NCI-H82 treated with DMSO at 0.1 percent for 48 hours (cell line): ENCODE measurements around the gene CTSW.

Source experiments
- DNase-seq: peaks from one replicate; lab custom pipeline; 2025; ENCODE audit not compliant: unreplicated experiment; lab: John Stamatoyannopoulos, UW

Gene CTSW

DNA sequence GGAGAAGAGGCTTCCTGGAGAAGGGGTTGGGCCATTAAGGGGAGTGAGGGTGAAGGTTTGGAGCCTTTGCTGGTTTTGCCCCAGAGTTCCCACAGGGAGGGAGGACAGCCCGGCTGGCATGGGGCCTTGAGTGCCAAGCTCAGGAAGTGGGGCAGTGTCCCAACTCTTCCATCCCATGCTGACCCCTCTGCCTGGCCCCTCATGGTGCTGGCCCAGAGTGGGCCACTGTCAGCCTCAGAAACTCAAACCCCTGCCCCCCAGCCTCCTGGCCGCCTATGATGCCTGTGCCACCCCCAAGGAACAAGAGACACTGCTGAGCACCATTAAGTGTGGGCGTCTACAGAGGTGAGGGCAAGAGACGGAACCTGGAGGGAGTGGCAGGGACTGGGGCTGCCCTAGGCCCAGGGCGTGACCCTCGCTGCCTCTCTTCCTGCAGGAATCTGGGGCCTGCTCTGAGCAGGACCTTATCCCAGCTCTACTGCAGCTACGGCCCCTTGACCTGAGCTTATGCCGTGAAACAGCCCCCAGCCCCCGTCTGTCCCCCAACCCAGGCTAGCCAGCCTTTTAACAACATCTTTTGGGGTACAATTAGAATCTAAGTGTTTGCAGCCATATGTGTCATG lies 14.0 kb upstream of the CTSW start:
- no peak for DNase-seq

DNA sequence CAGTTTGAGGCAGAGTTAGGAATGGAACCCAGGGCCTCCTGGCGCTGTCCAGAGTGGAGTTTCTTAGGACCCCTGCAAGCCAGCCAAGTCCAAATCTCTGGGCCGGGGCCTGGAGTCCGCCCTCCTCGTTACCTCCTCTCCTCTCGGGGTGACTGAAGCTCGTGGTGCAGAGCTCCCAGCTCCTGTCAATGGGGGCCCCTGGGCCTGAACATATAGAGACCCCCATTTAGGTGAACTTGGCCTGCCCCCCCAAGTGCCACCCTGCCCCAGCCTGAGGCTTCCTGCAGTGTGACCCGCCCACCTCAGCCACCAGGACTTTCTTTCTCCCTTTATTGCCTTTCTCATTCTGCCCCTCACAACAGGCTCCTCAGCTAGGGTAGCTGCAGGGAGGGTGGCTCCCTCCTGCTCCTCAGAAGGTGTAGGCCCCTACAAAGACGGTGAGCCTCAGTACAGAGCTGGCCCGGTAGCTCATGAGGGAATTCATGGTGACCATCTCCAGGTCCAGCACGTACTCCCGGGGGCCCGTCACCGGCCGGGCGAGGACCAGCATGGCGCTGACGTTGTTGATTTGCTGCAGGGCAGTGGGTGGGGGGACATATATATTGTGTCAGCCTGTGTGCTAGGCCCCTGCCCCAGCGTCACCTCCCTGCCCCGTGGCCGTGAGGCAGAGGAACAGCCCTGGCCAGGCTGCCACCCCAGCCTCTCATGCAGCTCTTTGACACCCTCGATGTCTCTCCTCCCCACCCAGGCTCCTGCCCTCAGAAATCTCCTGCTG lies 12.9 kb upstream of the CTSW start:
- no peak for DNase-seq

DNA sequence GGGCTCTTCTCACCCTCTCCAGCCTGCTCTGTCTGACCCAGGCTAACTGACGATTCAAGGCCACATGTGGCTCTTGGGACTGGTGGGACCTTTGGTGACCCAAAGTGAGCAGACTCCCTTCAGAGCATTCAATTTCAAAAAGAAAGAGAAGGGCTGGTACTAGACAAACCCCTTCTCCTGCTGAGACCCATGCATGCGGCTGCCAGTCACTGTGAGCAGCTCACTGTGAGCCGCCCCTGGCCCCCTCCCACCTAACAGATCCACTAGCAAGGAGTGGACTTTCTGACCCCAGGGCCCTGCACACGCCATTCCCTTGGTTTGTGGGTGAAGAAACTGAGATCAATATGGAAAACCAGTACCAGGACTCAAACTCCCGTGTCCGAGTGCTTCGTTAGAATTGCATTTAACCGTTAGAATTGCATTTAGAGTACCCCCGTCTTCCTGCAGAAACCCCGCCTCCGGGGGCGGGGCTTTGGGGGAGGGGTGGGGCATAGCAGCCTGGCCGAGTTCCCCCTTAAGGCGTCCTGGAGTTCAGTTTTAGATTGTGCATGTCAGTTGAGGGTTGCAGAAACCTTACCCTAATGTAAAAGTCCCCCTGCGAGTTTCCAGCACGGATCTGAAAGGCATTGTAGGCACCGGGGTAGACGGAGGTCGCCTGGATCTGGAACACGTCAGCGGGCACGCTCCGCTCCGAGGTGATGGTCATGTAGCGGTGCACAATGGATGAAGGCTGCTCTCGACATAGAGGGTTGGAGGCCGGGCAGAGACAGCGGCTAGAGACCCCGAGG lies 12.2 kb upstream of the CTSW start:
- DNase-seq: no peak

DNA sequence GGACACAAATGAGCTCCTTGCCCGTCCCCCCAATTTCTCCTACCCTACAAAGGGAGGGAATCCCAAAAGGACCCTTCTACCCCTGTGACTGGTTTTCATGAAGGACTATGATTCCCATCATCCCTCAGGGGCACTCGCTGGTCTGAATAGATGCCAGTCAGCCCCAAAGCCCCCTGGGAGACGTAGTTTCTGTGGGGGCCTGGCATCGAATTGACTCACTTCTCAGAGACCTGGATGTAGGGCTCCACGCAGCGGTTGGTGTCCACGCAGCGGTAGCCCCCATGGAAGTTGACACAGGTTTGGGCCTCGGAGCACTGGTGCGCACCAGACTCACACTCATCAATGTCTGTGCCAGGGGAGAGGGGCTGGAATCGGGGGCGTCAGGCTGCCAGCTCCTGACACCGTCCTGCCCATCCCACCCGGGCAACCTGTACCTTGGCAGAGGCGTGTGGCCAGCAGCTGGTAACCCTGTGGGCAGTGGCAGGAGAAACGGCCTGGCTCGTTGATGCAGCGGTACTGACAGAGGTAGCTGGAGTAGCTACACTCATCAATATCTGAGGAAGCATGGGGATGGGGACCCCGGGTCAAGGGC lies 11.5 kb upstream of the CTSW start:
- DNase-seq: no peak

DNA sequence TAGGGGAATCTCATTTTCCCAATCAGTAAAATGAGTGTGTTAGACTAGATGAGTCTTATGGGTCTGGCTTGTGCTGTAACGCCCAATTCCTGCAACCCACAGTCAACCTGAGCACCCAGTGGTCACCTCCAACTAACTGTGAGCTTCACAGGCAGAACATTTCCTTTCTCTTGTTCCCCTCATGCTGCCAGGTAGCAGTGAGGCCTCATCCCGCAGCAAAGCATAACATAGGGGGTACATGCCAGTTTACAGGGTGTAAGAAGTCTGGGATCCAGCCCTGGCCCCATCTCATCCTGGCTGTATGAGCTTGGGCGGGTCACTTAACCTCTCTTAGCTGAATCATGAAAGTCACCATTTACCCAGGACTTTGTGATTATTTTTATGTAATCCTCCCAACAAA lies 10.7 kb upstream of the CTSW start:
- DNase-seq: no peak

DNA sequence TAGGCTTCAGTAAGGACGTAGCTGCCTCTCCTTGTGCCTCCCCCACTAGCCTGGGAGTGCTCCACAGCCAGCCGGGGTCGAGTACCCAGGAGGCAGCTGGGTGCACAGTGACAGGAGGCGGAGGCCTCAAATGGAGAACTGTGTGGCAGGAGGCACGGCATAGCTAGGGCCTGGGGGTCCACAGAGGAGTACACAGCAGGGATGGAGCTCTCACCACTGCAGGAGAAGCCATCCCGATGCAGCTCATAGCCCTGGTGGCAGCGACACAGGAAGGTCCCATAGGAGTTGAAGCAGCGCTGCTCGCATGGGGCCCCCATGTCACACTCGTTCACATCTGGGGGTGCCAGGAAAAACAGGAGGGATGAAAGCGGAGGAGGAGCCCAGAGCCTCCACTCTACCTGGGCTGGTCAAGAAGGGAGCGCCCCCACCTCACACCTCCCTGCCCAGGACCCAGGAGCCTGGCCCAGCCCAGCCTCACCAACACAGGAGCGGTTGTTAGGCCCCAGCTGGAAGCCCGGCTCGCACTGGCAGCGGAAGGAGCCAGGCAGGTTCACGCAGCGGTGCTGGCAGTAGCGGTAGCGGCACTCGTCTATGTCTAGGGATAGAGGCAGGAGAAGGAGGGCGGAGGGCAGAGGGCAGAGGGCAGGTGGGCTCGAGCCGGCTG lies 9.9 kb upstream of the CTSW start:
- no peak for DNase-seq

DNA sequence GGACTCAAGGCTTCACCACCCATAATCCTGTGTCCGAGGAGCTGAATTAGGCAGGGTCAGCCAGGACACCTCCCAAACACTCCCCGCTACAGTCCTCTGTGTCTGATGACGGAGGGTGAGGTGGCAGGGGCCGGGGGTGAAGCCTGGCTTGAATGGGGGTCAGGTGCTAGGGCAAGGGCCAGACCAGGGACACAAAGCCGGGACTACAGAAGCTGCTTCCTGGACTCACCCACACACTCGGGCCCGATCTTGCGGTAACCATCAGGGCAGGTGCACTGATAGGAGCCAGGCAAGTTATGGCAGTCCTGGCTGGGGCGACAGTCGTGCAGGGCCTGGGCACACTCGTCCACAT lies 9.4 kb upstream of the CTSW start:
- DNase-seq: no peak

DNA sequence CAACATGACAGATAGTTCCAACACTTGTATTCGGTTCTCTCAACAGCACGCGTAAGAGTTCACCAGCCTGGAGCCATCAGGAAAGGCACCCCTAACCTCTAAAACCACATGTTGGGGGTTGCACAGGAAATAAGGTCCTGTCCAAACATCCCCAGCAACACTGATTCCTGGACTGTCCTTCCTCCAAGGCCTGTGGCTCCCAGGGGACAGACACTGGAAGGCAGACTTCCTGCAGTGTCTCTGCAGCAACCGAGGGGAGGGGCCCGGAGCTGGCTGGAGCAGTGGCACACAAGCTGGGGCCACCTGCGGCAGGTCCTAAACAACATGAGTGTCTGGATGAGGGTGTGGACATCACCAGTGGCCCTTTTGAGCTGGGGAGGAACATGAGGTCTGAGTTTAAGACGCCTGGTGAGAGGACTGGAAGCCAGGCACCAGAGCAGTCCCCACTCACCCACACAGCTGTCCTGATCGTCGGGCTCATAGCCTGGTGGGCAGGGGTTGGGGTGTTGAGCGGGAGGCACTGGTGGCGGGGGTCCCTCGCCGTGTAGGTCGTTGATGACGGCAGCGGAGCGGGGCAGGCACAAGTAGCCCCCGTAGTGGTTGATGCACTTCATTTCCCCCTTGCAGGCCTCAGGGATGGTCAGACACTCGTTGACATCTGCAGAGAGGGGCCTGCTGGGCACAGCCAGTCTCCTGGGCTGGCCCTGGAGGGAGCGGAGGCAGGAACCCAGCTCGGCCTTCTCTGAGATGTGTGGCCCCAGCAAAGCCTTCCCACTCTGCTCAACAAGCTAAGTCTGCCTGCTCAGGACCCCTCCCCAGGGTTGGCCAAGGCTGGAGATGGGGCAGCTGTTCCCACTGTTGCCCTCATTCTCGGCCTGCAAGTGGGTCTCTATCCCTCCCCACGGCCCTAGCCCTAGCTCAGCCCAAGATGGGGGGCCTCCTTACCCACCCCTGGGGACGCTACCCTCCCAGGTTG lies 8.6 kb upstream of the CTSW start:
- DNase-seq: no peak

DNA sequence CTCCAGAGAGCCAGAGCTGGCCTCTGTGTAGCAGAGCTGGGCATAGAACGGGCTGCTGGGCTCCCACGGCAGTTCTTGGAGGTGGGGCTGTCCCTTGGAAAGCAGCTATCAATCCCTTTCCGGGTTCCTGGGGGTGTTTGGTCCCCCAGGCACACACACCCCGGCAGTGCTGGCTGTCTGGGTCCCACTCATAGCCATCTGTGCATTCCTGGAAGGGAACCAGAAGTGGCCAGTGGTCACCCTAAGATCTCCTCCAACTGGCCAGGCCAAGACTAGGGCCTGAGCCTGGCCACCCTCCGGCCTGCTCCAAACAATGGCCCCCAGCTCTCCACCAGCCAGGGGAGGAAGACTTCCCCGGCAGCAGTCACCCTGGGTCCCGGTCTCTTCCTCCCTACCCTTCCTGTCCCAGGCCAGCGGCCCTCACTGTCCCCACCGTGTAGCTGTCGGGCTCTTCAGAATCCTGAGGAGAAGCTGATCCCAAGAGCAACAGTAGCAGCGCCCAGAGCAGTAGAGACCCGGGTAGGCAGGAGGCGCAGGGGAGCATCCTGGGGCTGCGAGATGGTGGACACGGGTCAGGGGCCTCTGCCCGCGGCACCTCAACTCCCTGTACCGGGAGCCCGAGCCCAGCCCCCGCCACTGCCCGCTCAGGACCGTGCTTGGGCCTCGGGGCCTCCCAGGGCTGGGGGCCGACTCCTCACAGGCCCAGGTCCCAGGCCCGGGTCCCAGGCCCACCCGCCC lies 7.7 kb upstream of the CTSW start:
- no peak for DNase-seq

DNA sequence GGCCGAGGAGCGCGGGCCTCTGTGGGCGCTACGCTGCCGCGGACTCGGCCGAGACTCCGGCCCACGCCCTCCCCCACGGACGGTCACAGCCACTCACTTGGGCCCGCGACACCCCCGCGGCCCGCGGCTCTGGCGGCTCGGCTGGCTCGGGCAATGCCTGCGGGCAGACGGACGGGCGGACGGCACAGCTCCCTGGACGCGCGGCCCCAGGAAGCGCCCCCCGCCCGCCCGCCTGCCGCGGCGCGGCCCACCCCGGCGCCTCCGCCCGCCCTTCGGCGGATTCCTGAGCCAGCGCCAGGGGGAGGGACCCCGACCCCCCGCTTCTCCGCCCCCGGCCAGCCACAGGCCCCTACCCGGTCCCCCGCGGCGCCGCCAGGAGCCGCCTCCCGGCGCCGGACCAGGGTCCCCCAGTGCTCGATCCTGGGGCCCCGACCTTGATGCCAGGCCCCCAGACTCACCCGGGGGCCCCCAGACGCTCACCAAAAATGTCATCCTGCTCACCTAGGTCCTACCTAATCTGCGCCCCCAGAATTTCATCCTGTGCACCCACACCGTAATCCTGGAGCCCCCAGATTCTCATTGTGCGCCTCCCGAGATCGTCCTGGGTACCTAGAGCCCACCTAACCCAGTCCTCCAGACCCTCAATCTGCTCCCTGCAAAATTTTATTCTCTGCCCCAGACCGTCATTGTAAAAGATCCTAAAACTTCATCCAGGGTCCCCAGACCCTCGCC lies 6.9 kb upstream of the CTSW start, which contains the start of gene EFEMP2:
TSS of gene EFEMP2 (minus strand) at position 215 of the 732 bp plus-strand sequence. CDS start 446 bp downstream, outside the sequence.
- no peak for DNase-seq

DNA sequence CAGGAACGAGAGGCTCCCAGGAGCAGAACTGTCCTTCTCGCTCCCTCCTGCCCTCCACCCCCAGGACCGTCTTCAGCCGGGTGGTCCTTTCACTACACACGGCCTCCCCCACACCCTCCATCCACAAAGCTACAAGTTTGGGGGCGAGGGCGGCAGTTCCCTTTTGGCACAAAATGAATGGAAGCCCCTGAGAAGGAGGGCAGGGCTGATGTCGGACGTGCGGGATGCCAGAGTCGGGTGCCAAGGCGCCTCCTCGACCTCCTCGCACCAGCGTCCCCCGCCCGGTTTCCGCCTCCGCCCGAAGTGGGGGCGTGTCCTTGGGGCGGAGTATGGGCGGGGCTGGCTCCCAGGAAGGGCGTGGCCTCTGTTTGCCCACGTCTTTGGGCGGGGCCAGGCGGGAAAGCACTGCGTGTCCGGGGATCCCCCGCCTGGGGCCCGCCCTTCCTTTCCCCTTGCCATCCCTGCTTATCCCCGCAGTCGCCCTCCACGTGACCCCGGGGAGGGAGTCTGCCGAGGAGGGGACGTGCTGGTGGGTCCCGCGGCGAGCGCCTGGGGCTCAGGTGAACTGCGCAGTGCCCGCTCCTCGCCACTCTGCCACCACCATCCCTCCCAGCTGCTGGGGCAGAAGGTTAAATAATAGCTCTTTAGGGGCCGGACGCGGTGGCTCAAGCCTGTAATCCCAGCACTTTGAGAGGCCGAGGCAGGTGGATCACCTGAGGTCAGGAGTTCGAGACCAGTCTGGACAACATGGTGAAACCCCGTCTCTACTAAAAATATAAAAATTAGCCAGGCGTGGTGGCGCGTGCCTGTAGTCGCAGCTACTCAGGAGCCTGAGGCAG lies 6.1 kb upstream of the CTSW start:
- DNase-seq: peak; percentile 79

DNA sequence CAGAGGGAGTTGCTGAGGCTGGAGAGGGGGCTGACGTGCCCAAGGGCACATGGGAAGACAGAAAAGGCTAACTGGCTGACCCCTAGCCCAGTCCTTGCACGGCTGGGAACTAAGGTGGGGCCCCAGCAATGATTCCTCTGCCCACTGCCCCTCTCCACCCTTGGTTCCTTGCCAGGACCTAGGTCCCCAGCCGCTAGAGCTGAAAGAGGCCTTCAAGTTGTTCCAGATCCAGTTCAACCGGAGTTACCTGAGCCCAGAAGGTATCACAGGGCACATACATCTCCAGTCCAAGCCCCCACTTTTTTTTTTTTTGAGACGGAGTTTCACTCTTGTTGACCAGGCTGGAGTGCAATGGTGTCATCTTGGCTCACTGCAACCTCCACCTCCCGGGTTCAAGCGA lies 390 bp downstream of the CTSW start:
- no peak for DNase-seq

DNA sequence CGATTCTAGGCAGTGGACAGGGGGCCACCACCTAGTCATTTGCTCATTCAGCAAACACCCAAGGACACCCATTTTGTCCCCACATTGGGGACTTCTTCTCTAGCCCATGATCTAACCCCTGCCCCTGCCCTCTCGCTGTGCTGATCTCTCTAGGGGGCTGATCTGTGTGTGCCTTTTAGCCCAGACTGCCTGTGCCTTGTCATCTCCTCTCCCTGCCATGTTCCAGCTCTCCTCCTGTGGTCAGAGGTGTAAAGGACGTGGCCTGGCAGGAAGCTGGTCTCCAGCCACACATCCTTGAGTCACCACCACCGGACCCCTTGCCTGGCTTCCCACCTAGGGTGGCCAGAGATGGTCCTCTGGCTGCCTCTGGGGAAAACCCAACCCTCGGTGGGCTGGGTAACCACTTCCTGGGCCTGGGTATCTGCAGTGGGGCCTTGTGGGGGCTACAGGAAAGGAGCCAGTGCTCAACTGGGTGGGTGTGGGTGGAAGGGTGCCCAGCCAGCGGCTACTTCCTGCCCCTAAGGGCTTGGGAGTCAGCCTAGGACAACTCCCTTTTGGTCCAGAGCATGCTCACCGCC lies 1.3 kb downstream of the CTSW start:
- no peak for DNase-seq

DNA sequence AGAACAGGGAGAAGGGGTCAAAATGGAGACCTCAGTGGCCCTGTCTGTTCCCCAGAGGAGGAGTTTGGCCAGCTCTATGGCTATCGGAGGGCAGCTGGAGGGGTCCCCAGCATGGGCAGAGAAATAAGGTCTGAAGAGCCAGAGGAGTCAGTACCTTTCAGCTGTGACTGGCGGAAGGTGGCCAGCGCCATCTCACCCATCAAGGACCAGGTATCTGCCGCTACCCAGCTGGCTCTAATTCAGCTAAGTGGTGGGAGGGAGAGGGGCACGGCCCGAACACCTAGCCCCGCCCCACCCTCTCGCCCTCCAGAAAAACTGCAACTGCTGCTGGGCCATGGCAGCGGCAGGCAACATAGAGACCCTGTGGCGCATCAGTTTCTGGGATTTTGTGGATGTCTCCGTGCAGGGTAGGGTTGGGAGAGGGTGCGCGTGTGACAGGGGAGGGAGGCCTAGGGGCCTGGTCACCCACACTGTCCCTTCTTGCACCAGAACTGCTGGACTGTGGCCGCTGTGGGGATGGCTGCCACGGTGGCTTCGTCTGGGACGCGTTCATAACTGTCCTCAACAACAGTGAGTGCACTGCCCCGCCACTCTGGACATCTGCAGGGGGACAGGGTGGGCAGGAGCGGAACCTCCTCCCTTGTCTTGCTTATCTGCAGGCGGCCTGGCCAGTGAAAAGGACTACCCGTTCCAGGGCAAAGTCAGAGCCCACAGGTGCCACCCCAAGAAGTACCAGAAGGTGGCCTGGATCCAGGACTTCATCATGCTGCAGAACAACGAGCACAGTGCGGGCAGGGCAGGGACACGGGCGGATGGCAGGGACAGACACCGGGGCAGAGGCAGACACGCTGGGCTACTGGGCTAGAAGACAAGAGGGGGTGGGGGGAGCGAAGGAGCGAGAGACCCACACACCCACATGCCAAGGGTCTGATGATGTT lies 2.8 kb downstream of the CTSW start:
- DNase-seq: no peak

DNA sequence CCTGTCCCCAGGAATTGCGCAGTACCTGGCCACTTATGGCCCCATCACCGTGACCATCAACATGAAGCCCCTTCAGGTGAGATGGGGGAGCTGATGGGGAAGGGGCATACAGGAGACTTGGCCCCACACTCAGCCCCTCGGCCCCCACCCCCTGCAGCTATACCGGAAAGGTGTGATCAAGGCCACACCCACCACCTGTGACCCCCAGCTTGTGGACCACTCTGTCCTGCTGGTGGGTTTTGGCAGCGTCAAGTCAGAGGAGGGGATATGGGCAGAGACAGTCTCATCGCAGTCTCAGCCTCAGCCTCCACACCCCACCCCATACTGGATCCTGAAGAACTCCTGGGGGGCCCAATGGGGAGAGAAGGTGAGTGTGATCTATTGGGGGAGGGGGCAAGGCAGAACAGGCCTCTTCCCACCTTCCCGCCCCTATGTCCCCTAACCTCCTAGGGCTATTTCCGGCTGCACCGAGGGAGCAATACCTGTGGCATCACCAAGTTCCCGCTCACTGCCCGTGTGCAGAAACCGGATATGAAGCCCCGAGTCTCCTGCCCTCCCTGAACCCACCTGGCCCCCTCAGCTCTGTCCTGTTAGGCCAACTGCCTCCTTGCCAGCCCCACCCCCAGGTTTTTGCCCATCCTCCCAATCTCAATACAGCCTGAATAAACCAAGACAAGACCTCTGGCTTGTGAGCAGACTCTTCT lies 3.6 kb downstream of the CTSW start:
- no peak for DNase-seq
